Measurements from ENCODE around the gene ZNF66.
A peak's percentile ranks its signal among the peaks of the same experiment; 100 is the strongest.
"Not testable (repeated sequence)": the region's sequence is repeated elsewhere in the genome, so short reads cannot be mapped to it uniquely, and the experiment has no call there.

Gene ZNF66

GRCh38 chr19:20776083-20777076 is at the start of gene ZNF66:
ZNF66 (plus strand) TSS chr19:20776304; CDS start chr19:20776448, 144 bp downstream.
- peak; percentile 89 to 91 for DNase-seq (ENCODE audit: low read depth in 2 of 2)

GRCh38 chr19:20750169-20750568 is 25.9 kb upstream of the ZNF66 start:
- not testable (repeated sequence) for DNase-seq (ENCODE audit: low read depth in 2 of 2)

GRCh38 chr19:20752291-20752690 is 23.8 kb upstream of the ZNF66 start:
- not testable (repeated sequence) for DNase-seq (ENCODE audit: low read depth in 2 of 2)

GRCh38 chr19:20769225-20769736 is 6.8 kb upstream of the ZNF66 start:
- not testable (repeated sequence) for DNase-seq (ENCODE audit: low read depth in 2 of 2)

GRCh38 chr19:20787786-20788185 is 11.7 kb downstream of the ZNF66 start:
- DNase-seq (ENCODE audit: low read depth in 2 of 2): no peak

GRCh38 chr19:20791806-20792205 is 15.7 kb downstream of the ZNF66 start:
- no peak for DNase-seq (ENCODE audit: low read depth in 2 of 2)

GRCh38 chr19:20806311-20807262 is 30.5 kb downstream of the ZNF66 start:
- DNase-seq (ENCODE audit: low read depth in 2 of 2): not testable (repeated sequence)

- DNase-seq (ENCODE audit: low read depth in 2 of 2): no peak
These were observed 64.3 kb downstream of the ZNF66 start for GRCh38 chr19:20840371-20840770.

Data from activated CD4-positive, alpha-beta T cell treated with anti-CD3 and anti-CD28 coated beads for 24 hours (primary cell).